OCI-LY1 (cell line): Measurements from ENCODE around the gene CEACAM20.

Source experiments
- EZH2 ChIP-seq: fragments of 200-600 bp; sonication (generic), shearing (Covaris generic); IDR thresholded peaks from 2 replicates; pipeline ENCODE4 v1.8.0; 2017; ENCODE audit warnings: borderline replicate concordance, mixed run types, mild to moderate bottlenecking, antibody characterized with exemption, low read length, moderate library complexity, mixed read lengths
- TF ChIP-seq, protein P1 (sequence below): fragments of 200-600 bp; sonication (generic), shearing (Covaris generic); IDR thresholded peaks from 2 replicates; pipeline ENCODE4 v1.5.1; 2017; ENCODE audit warnings: mild to moderate bottlenecking, antibody characterized with exemption, low read length, moderate library complexity, mixed read lengths

DNA sequence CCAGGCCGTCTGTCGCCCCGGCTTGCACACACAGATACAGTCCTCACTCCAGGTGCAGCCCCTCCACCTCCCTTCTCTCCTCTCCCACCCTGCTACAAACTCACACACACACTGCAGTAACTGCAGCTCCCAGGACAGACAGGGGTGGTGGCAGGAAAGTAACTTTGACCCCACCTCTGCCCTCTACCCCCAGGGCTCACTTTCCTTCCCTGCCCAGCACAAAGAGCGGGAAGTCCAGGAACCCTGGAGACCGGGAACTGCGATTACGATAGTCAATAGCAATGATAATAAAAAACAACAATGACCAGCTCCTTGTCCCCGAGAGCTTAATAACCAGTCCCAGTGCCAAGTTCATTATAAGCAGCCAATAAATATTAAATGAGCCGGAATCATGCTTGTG lies at the start of gene CEACAM20:
- TF ChIP-seq, protein P1, sequence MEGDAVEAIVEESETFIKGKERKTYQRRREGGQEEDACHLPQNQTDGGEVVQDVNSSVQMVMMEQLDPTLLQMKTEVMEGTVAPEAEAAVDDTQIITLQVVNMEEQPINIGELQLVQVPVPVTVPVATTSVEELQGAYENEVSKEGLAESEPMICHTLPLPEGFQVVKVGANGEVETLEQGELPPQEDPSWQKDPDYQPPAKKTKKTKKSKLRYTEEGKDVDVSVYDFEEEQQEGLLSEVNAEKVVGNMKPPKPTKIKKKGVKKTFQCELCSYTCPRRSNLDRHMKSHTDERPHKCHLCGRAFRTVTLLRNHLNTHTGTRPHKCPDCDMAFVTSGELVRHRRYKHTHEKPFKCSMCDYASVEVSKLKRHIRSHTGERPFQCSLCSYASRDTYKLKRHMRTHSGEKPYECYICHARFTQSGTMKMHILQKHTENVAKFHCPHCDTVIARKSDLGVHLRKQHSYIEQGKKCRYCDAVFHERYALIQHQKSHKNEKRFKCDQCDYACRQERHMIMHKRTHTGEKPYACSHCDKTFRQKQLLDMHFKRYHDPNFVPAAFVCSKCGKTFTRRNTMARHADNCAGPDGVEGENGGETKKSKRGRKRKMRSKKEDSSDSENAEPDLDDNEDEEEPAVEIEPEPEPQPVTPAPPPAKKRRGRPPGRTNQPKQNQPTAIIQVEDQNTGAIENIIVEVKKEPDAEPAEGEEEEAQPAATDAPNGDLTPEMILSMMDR: no peak
- no peak for TF ChIP-seq EZH2
